GM18868 (cell line): Measurements from ENCODE around the gene HS6ST2.
A peak's percentile ranks its signal among the peaks of the same experiment; 100 is the strongest.

Experiments
- ATAC-seq: cut with Tn5 transposase; IDR thresholded peaks from one replicate; pipeline ENCODE4 v1.9.1; 2021; ENCODE audit warnings: mild to moderate bottlenecking, moderate library complexity; ENCODE audit not compliant: unreplicated experiment

The HS6ST2 gene

GRCh38 chrX:132624466-132624865 is 334.0 kb downstream of the HS6ST2 start:
- ATAC-seq, result no peak

GRCh38 chrX:132623942-132624341 is 334.5 kb downstream of the HS6ST2 start:
- no peak for ATAC-seq

GRCh38 chrX:132623300-132623699 is 335.1 kb downstream of the HS6ST2 start:
- ATAC-seq, result no peak

DNA sequence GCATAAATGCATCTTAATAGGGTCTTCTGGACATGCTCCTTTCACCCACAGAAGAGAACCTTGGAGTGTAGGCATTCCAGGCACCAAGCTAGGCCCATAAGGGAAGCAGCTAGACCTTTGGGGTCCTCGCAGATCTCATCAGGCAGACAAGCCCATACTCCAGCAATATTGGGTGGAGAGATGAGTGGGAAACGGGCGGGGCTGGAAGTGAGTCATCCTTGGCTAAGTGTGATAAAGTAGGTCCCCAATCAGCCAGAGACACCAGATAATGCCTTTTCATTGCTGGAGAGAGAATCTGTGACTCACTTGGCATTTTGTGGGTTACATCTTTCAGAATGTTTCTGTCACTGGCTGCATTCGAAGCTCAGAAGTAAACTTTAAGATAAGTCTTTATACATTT is 336.3 kb downstream of the HS6ST2 start:
- peak; percentile 78 for ATAC-seq

- ATAC-seq, result no peak
Measured at GRCh38 chrX:132618810-132619209, 339.6 kb downstream of the HS6ST2 start.

DNA sequence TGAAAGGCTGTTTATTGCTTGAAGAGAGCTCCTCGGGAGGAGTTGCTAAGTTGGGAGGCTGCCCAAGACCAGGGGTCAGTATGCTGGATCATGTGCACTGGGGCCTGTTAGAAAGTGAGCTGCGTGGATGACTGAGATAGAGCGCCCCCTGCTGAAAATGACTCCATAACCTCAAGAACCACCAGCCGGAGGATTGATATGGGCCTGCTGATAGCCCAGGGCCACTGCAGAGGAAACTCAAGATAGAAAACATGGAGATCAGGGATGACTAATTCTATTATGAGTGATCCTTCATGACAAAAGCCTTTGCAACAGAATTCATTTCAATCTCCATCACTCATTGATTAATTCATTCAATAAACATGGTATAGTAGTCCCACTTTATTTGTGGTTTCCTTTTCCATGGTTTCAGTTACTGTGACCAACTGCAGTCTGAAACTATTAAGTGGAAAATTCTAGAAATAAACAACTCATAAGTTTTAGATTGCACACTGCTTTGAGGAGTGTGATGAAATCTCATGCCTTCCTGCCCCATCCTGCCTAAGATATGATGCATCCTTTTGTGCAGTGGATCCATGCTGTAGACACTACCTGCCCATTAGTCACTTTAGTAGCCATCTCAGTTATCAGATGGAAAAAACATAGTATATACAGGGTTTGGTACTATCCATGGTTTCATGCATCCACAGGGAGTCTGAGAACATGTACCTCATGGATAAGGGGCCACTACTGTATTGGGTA is 342.9 kb downstream of the HS6ST2 start:
- ATAC-seq, result peak; percentile 86

GRCh38 chrX:132614297-132614696 is 344.1 kb downstream of the HS6ST2 start:
- ATAC-seq, result no peak

DNA sequence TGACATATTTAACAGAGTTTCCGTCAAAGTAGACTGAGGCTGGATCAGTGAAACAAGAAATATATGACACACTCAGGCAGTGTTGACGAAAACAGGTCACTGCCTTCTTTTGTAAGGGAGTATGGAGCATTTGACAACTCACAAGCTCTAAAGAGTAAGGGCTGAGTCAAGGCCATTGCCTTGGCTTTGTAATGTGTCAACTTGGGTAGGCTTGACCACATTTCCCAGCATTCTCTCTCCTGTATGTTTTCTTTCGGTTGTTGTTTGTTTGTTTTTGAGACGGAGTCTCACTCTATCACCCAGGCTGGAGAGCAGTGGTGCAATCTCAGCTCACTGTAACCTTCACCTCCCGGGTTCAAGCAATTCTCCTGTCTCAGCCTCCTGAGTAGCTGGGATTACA is 344.6 kb downstream of the HS6ST2 start:
- ATAC-seq, result no peak

DNA sequence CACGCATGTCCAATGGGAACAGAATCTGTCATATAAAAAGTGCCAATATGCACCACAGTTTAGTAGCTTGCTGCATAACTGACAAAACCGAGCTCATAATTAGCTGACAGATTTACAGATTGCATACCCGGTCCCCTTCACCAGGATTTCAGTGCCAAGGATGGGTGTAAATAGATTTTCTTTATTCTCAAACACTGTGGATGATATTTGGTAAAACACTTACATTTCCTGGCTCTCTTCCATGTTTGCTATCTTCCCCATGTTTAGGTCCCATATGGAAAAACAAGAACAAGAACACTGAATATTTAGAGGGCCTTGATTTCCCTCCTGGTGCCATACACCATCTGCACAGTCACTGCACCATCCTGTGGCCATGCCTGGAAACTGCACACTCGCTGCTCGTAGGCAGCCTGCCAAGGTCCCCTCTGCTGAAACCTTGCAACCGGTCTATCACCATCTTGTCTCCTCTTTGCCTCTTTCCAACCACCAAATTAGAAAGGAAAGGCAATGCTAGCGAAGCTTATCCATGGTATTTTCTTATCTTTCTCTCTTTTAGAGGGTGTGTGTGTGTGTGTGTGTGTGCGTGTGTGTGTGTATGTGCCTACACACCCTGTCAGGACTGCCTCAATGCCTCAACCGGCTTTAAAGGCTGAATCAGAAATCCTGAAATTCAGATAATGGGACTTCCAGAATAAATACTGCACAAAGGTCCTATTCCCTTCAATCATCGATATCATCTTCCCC is 345.4 kb downstream of the HS6ST2 start:
- no peak for ATAC-seq

GRCh38 chrX:132610536-132610935 is 347.9 kb downstream of the HS6ST2 start:
- ATAC-seq, result no peak

GRCh38 chrX:132609362-132609848 is 349.0 kb downstream of the HS6ST2 start:
- ATAC-seq, result no peak

DNA sequence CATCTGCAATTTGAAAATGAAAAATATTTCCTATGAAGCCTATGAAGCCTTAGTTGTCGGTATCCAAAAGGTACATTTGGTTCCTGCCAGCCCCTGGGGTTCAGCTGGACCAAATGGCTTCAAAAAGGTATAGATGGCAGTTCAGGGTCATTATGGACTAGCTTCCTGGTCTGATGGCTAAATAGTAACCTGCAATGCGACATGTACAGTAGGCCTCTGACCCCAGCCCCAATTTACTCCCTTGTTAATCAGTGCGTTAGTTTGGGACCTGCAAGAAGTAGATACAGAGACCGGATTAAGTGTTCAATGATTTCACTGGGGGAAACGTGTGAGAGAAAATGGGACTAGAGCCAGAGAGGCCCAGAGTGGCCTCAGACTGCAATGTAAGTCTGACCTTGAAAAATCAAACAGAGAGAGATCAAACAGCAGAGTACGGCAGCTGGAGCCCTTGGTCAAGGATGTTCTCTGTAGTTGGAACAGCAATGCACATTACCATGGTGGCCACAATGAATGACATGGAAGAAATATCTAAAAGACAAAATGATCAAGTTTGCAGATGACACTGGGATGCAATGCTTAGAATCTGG is 354.6 kb downstream of the HS6ST2 start:
- no peak for ATAC-seq

GRCh38 chrX:132602701-132603100 is 355.7 kb downstream of the HS6ST2 start:
- no peak for ATAC-seq

DNA sequence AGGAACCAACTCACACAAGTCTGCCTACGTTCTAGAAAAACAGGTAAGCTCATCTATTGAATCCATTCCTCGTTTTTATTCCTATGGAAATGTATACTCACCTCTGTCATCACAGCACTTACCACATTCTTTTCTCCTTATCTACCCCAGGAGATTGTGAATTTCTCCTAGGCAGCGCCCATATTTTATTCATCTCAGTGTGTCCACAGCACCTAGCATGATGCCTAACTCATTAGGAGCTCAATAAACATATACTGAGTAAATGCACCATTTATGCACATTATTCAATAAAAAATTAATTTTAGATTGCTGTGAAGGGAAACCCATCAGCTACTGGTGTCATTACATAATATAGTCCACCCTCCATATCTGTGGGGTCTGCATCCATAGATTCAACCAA is 363.4 kb downstream of the HS6ST2 start:
- ATAC-seq, result no peak

GRCh38 chrX:132594129-132594528 is 364.3 kb downstream of the HS6ST2 start:
- no peak for ATAC-seq

DNA sequence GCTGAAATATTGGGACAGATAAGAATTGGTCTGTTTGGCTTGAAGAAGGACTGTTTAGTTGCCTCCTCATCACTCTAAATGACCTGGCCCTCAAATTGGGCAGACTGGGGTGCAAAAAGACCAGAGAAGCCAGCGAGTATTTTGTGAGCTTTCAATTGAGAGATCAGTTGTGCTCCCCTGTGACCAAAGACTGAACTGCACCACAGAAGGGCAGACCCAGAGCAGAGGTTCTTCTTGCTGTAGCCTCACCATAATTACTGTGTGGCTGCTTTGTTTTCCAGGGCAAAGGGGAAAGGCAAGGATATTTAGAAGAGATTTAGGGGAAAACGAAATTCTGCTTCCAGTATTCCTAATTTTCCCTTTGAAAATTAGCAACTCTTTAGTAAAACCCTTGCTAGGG is 365.5 kb downstream of the HS6ST2 start:
- ATAC-seq, result peak; percentile 58

GRCh38 chrX:132591719-132592275 is 366.6 kb downstream of the HS6ST2 start:
- ATAC-seq, result no peak

GRCh38 chrX:132590350-132591026 is 367.9 kb downstream of the HS6ST2 start:
- ATAC-seq, result no peak

DNA sequence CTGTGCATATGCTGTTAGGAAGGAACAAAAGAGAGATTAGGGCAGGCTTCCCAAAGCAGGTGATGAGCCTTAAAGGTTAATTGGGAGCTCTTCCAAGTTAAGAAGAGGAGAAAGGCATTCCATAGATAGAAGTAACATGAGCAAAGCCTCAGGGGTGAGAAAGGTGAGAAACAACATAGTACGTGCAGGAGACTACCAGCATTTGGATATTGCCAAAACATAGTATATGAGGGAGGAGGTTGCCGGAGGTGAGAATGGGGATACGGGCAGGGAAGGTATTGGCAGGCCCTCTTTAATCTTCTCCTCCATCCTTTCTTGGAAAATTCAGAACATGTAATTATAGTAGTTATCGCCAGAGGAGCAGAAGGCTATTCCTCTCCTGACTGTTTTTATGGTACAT is 373.5 kb downstream of the HS6ST2 start:
- ATAC-seq, result no peak

GRCh38 chrX:132576939-132577338 is 381.5 kb downstream of the HS6ST2 start:
- no peak for ATAC-seq
